Lung (tissue), 5 donors: ENCODE measurements around the gene RHOT1. TPM values are rescaled to one million over a fixed set of nuclear protein-coding genes. Genes with fewer than 3 reads are reported as not detected.

ENCODE experiments used
- polyA plus RNA-seq, 2 donors: library from polyadenylated mRNA; stranded (reverse); fragments of 200-250 nt; gene quantifications; one replicate each; pipeline ENCODE4 v1.2.1, GENCODE V29; 2013
- small RNA-seq: library from RNA; depleted of rRNA; stranded (forward); fragments of <200 nt; gene quantifications from one replicate; pipeline ENCODE3, GENCODE V24; 2014; ENCODE audit warnings: low replicate concordance
- total RNA-seq, 2 donors: library from RNA; depleted of rRNA in 1 of 2; stranded (reverse); fragments of >200 nt in 1 of 2; gene quantifications; one replicate each; pipeline ENCODE4 v1.2.1, GENCODE V29; 2014 to 2021
- donor health status: Bipolar disorder and iron deficiency.
- donor health status: healthy.
- donor health status: DM: yes; HTN: yes; CAD: no.

Gene RHOT1
- total and polyA plus RNA-seq, 4 donors, result 28.5 to 90.5 (median 44.9) TPM

Small RNAs within 50 kb of the gene (small RNA-seq; reads per million reads assigned to genes)
- gene UBL5P2, result not detected

Other genes with a start within 250 kb of the RHOT1 start
- gene UTP6, start 240.8 kb upstream of the RHOT1 start, total RNA-seq, result 10 to 100 TPM; 49.2 to 56.3 TPM
- 10 to 100 TPM; 24.1 to 64.0 TPM for gene UTP6, start 240.8 kb upstream of the RHOT1 start, polyA plus RNA-seq
- gene SUZ12, start 205.5 kb upstream of the RHOT1 start, total RNA-seq, result 10 to 100 TPM; 17.4 to 44.7 TPM
- gene SUZ12, start 205.5 kb upstream of the RHOT1 start, polyA plus RNA-seq, result 10 to 100 TPM; 11.6 to 15.1 TPM
- gene LRRC37B, start 135.1 kb upstream of the RHOT1 start, total RNA-seq, result 10 to 100 TPM; 16.5 to 38.9 TPM
- 10 to 100 TPM in 1 of 2 donors, 1 to 10 TPM in 1; 8.1 to 16.3 TPM for gene LRRC37B, start 135.1 kb upstream of the RHOT1 start, polyA plus RNA-seq
- gene RHBDL3, start 123.3 kb downstream of the RHOT1 start, total RNA-seq, result under 1 TPM; 0.34 to 0.51 TPM
- gene RHBDL3, start 123.3 kb downstream of the RHOT1 start, polyA plus RNA-seq, result under 1 TPM; 0.14 to 0.17 TPM
- gene C17orf75, start 199.7 kb downstream of the RHOT1 start, total RNA-seq, result 10 to 100 TPM; 17.6 to 23.4 TPM
- gene C17orf75, start 199.7 kb downstream of the RHOT1 start, polyA plus RNA-seq, result 10 to 100 TPM in 1 of 2 donors, 1 to 10 TPM in 1; 8.5 to 12.9 TPM
- 100 to 1,000 TPM; 134 to 321 TPM for gene ZNF207, start 207.7 kb downstream of the RHOT1 start, total RNA-seq
- gene ZNF207, start 207.7 kb downstream of the RHOT1 start, polyA plus RNA-seq, result 100 to 1,000 TPM in 1 of 2 donors, 10 to 100 TPM in 1; 51.3 to 103 TPM